Prostate gland (tissue), 2 donors: ENCODE results near the gene NXPE1.

Experiments used
- POLR2A ChIP-seq: fragments of 450-650 bp; IDR thresholded peaks from one replicate; pipeline ENCODE4 v1.6.1; 2016; ENCODE audit warnings: antibody characterized with exemption, mild to moderate bottlenecking
- POLR2AphosphoS5 ChIP-seq: sonication (generic); formaldehyde crosslinking; IDR thresholded peaks from one replicate; pipeline ENCODE4 v1.6.1; 2017; ENCODE audit warnings: antibody characterized with exemption
- TF ChIP-seq, protein P1 (sequence below), 4 experiments: fragments of 200-600 bp in 2 of 4; fragments of 450-650 bp in 2 of 4; sonication (generic) in 2 of 4; IDR thresholded peaks; 1 replicate in 3 of 4; 2 replicates in 1 of 4; pipeline ENCODE4 v1.5.1; 2016 to 2019; ENCODE audit warnings: antibody characterized with exemption in 4 of 4, mild to moderate bottlenecking in 2 of 4, moderate library complexity in 2 of 4

DNA sequence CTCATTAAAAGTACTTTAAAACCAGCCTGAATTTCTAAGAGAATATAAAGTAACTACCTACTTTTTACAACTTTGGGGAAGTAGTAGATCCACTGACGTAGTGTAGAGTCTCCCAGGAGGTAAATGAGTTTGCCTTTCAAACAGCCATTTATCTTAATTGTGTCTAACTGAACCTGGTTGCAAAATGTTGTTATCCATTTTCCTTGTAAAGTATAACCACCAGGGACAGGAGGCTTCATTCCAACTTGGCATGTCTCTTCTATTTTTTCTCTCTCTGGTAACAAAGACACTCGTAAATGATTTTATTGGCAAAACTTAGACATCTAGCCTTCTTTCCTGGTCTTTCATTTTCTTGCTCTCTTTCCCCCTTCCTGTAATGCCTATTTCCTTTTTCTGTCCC lies 36.9 kb downstream of the NXPE1 start:
- TF ChIP-seq POLR2A (no peak), POLR2AphosphoS5 (peak; percentile 74)
- TF ChIP-seq, protein P1, sequence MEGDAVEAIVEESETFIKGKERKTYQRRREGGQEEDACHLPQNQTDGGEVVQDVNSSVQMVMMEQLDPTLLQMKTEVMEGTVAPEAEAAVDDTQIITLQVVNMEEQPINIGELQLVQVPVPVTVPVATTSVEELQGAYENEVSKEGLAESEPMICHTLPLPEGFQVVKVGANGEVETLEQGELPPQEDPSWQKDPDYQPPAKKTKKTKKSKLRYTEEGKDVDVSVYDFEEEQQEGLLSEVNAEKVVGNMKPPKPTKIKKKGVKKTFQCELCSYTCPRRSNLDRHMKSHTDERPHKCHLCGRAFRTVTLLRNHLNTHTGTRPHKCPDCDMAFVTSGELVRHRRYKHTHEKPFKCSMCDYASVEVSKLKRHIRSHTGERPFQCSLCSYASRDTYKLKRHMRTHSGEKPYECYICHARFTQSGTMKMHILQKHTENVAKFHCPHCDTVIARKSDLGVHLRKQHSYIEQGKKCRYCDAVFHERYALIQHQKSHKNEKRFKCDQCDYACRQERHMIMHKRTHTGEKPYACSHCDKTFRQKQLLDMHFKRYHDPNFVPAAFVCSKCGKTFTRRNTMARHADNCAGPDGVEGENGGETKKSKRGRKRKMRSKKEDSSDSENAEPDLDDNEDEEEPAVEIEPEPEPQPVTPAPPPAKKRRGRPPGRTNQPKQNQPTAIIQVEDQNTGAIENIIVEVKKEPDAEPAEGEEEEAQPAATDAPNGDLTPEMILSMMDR (IDR thresholded peaks at IDR 0.05) = peak in 2 of 4 experiments; percentile 25 to 30
